ENCODE results near the gene ASF1A. TPM values are rescaled to one million over a fixed set of nuclear protein-coding genes. Genes with fewer than 3 reads are reported as not detected.

The ASF1A gene
- total RNA-seq, 1 experiment from 2014 or later = 34.4 TPM

- Histone ChIP-seq H3K9ac (ENCODE audit: extremely low read depth, insufficient read length, low read length) (no peak overlapping the region), H2AFZ (ENCODE audit: low read length) (no peak overlapping the region), H2BK20ac (ENCODE audit: low read depth, low read length, poor library complexity, severe bottlenecking) (no peak overlapping the region), H3K18ac (ENCODE audit: insufficient read length, low read depth, low read length) (no peak overlapping the region), H3K9me3 (ENCODE audit: control insufficient read depth, low read depth, low read length) (no peaks in the 10 kb centered on the region), H3K23ac (ENCODE audit: insufficient read length, low read depth, low read length) (no peak overlapping the region), H4K5ac (ENCODE audit: insufficient read length, low read depth, low read length) (no peak overlapping the region), H3K27me3 (ENCODE audit: insufficient read depth, low read length) (no peaks in the 10 kb centered on the region), H3K79me2 (ENCODE audit: insufficient read depth, low read length) (no peaks in the 10 kb centered on the region; the same call in 1 of the 2 replicates), H3K23me2 (ENCODE audit: insufficient read length, low read depth, low read length, poor library complexity, severe bottlenecking) (peaks cover 2% of the 10 kb centered on the region), H4K8ac (replicated peaks; ENCODE audit: insufficient read length, low read depth, low read length) (no peak overlapping the region), H3K4me2 (ENCODE audit: insufficient read depth, insufficient read length, low read length) (no peak overlapping the region), H3K4ac (ENCODE audit: low read depth, low read length) (no peak overlapping the region), H3K4me1 (ENCODE audit: insufficient read depth, low read length) (no peaks in the 10 kb centered on the region), H3K79me1 (ENCODE audit: insufficient read depth, low read depth, low read length, poor library complexity, severe bottlenecking) (no peaks in the 10 kb centered on the region), H2BK15ac (ENCODE audit: low read depth, low read length) (no peak overlapping the region), H2BK5ac (ENCODE audit: insufficient read length, low read length) (no peak overlapping the region), H3K27ac (ENCODE audit: insufficient read length, low read depth, low read length) (no peak overlapping the region), H2AK5ac (ENCODE audit: insufficient read length, low read length) (no peak overlapping the region), H2BK120ac (ENCODE audit: low read depth, low read length, poor library complexity, severe bottlenecking) (no peak overlapping the region), H3K56ac (ENCODE audit: insufficient read length, low read depth, low read length) (no peak overlapping the region), H4K20me1 (ENCODE audit: control insufficient read depth, insufficient read depth, insufficient read length) (no peaks in the 10 kb centered on the region), H4K91ac (ENCODE audit: insufficient read length, low read depth, low read length) (no peak overlapping the region), H3T11ph (ENCODE audit: low read length) (no peak overlapping the region), H3K14ac (ENCODE audit: insufficient read depth, low read length) (no peak overlapping the region), H2BK12ac (ENCODE audit: insufficient read length, low read depth, low read length) (no peak overlapping the region)
- WGBS (ENCODE audit: extremely low coverage, insufficient read length, low lambda C conversion rate) = no CpG with 5 or more reads among the region's 1 CpG
- H3K27ac Mint-ChIP-seq = no peak overlapping the region; a peak in 1 of 7 replicates
- peaks cover 41 to 47% of the 10 kb centered on the region in 2 experiments for H3K9me3 Mint-ChIP-seq
- peaks cover 2% of the 10 kb centered on the region; the same call in 1 of the 2 replicates for H3K27me3 Mint-ChIP-seq (ENCODE audit: low read depth)
- peaks cover 30 to 69% (median 39%) of the 10 kb centered on the region in 3 experiments for H3K36me3 Mint-ChIP-seq (ENCODE audit: insufficient read depth in 1 of 3, low read depth in 3 of 3)
- peaks cover 9% of the 10 kb centered on the region in 2 experiments for H3K4me1 Mint-ChIP-seq
- H3K4me3 Mint-ChIP-seq = no peak overlapping the region
- DNase-seq = no peak
- no peak for TF ChIP-seq CTCF (conservative IDR thresholded peaks at IDR 0.05)
Measured at GRCh38 chr6:118939683-118940082, 45.7 kb downstream of the ASF1A start.
